ENCODE data around the gene PDXK. TPM values are rescaled to one million over a fixed set of nuclear protein-coding genes. Genes with fewer than 3 reads are reported as not detected.

The PDXK gene
- total RNA-seq, 2 donors from 2014 or later, result 90.9 to 105 TPM

DNA sequence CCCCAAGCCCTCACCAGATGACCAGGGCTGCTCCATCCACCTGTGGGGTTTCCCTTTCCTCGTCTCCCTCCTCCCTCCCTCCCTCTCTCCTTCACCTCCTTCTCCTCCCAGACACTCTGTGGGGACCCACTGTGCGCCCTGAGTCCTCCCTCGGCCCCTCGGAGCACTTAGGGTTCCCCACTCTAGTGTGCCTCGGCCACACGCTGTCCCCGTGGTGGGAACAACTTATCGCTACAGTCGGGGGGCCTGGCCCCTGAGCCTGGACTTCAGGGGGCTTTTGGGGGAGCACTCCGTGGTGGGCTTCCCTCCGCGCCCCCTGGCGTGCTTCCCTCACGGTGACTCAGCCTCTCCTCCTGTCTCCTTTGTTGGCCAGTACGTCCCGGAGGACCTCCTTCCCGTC is 29.7 kb downstream of the PDXK start:
- Mint-ChIP-seq H3K36me3 (ENCODE audit: low read depth) (peaks cover 60% of the 10 kb centered on the region), H3K4me1 (no peaks in the 10 kb centered on the region)
- DNase-seq, result no peak

GRCh38 chr21:43749651-43750262 is 30.8 kb downstream of the PDXK start:
- H3K9ac ChIP-seq (ENCODE audit: extremely low read depth, low read length, poor library complexity, severe bottlenecking), result no peak overlapping the region
- TF ChIP-seq CTCF (conservative IDR thresholded peaks at IDR 0.05), result no peak
- H3K4me3 ChIP-seq (ENCODE audit: low read length), result no peak overlapping the region
- H3K4me1 ChIP-seq (ENCODE audit: control insufficient read depth, insufficient read depth, low read length), result no peaks in the 10 kb centered on the region
- Mint-ChIP-seq H3K27me3 (ENCODE audit: insufficient read depth) (no peaks in the 10 kb centered on the region), H3K4me3 (no peak overlapping the region), H3K27ac (no peak overlapping the region), H3K4me1 (no peaks in the 10 kb centered on the region), H3K9me3 (no peaks in the 10 kb centered on the region), H3K36me3 (ENCODE audit: low read depth) (peaks cover 62% of the 10 kb centered on the region)
- no peak overlapping the region for H3K27ac ChIP-seq (ENCODE audit: low read depth, low read length)
- DNase-seq, result no peak
- peaks cover 39% of the 10 kb centered on the region for H3K36me3 ChIP-seq (ENCODE audit: control insufficient read depth, insufficient read depth, low read length)
- no peaks in the 10 kb centered on the region for H3K27me3 ChIP-seq (ENCODE audit: control insufficient read depth, insufficient read depth, low read length, poor library complexity, severe bottlenecking)
- H3K9me3 ChIP-seq (ENCODE audit: control insufficient read depth, low read length), result no peaks in the 10 kb centered on the region
- 92 to 94% methylated on average over 12 to 18 of the region's 18 CpGs for WGBS, 2 experiments (ENCODE audit: insufficient coverage in 1 of 2, insufficient read length in 1 of 2)

More for the DNA sequence above, 29.7 kb downstream of the PDXK start:
- no peaks in the 10 kb centered on the region for H3K27me3 Mint-ChIP-seq (ENCODE audit: insufficient read depth)
- Histone ChIP-seq H3K9ac (ENCODE audit: extremely low read depth, low read length, poor library complexity, severe bottlenecking) (no peak overlapping the region), H3K27me3 (ENCODE audit: control insufficient read depth, insufficient read depth, low read length, poor library complexity, severe bottlenecking) (no peaks in the 10 kb centered on the region), H3K9me3 (ENCODE audit: control insufficient read depth, low read length) (no peaks in the 10 kb centered on the region), H3K4me3 (ENCODE audit: low read length) (no peak overlapping the region), H3K27ac (ENCODE audit: low read depth, low read length) (no peak overlapping the region), H3K4me1 (ENCODE audit: control insufficient read depth, insufficient read depth, low read length) (no peaks in the 10 kb centered on the region), H3K36me3 (ENCODE audit: control insufficient read depth, insufficient read depth, low read length) (peaks cover 33% of the 10 kb centered on the region)
- H3K27ac Mint-ChIP-seq, result no peak overlapping the region
- no peak overlapping the region for H3K4me3 Mint-ChIP-seq
- no peaks in the 10 kb centered on the region for H3K9me3 Mint-ChIP-seq
- 94 to 98% methylated on average over 17 of the region's 17 CpGs for WGBS, 2 experiments (ENCODE audit: insufficient coverage in 1 of 2, insufficient read length in 1 of 2)
- no peak for TF ChIP-seq CTCF (conservative IDR thresholded peaks at IDR 0.05)

- Histone ChIP-seq H3K36me3 (ENCODE audit: control insufficient read depth, insufficient read depth, low read length) (peaks cover 37% of the 10 kb centered on the region), H3K4me1 (ENCODE audit: control insufficient read depth, insufficient read depth, low read length) (no peaks in the 10 kb centered on the region), H3K9me3 (ENCODE audit: control insufficient read depth, low read length) (no peaks in the 10 kb centered on the region), H3K27ac (ENCODE audit: low read depth, low read length) (no peak overlapping the region), H3K27me3 (ENCODE audit: control insufficient read depth, insufficient read depth, low read length, poor library complexity, severe bottlenecking) (no peaks in the 10 kb centered on the region), H3K9ac (ENCODE audit: extremely low read depth, low read length, poor library complexity, severe bottlenecking) (no peak overlapping the region), H3K4me3 (ENCODE audit: low read length) (no peak overlapping the region)
- no peak for DNase-seq
- Mint-ChIP-seq H3K36me3 (ENCODE audit: low read depth) (peaks cover 60% of the 10 kb centered on the region), H3K27me3 (ENCODE audit: insufficient read depth) (no peaks in the 10 kb centered on the region), H3K27ac (no peak overlapping the region), H3K4me1 (no peaks in the 10 kb centered on the region), H3K4me3 (no peak overlapping the region), H3K9me3 (no peaks in the 10 kb centered on the region)
- no peak for TF ChIP-seq CTCF (conservative IDR thresholded peaks at IDR 0.05)
- 89 to 96% methylated on average over 12 to 28 of the region's 28 CpGs for WGBS, 2 experiments (ENCODE audit: insufficient coverage in 1 of 2, insufficient read length in 1 of 2)
Measured at GRCh38 chr21:43750339-43751033, 31.6 kb downstream of the PDXK start.

Data from endodermal cell (in vitro differentiated cells).